GM23248 (cell line): ENCODE data around the gene NEK6. TPM values are rescaled to one million over a fixed set of nuclear protein-coding genes. Genes with fewer than 3 reads are reported as not detected.

ENCODE experiments used
- DNase-seq: peaks from one replicate; pipeline ENCODE4 v3.0.0-alpha.2; 2015
- H2AFZ ChIP-seq: fragments of 200-600 bp; sonication (generic); 2 replicates; pipeline ENCODE4 v1.6.1; 2016; ENCODE audit warnings: antibody characterized with exemption
- H3F3A ChIP-seq: fragments of 200-600 bp; sonication (generic); 2 replicates; pipeline ENCODE4 v1.6.1; 2016; ENCODE audit warnings: mild to moderate bottlenecking, antibody characterized with exemption, mixed run types; ENCODE audit not compliant: insufficient read depth
- H3K27ac ChIP-seq: fragments of 200-600 bp; sonication (generic); 2 replicates; pipeline ENCODE4 v1.5.1; 2016; ENCODE audit warnings: mild to moderate bottlenecking
- H3K27me3 ChIP-seq: fragments of 200-600 bp; sonication (generic); replicated peaks from 2 replicates; pipeline ENCODE4 v1.6.1; 2016; ENCODE audit warnings: mild to moderate bottlenecking; ENCODE audit not compliant: insufficient read depth
- H3K36me3 ChIP-seq: fragments of 200-600 bp; sonication (generic); 2 replicates; pipeline ENCODE4 v1.6.1; 2016; ENCODE audit warnings: low read depth, mild to moderate bottlenecking
- H3K4me1 ChIP-seq: fragments of 200-600 bp; sonication (generic); 2 replicates; pipeline ENCODE4 v1.6.1; 2016; ENCODE audit warnings: mild to moderate bottlenecking; ENCODE audit not compliant: insufficient read depth
- H3K4me2 ChIP-seq: fragments of 200-600 bp; sonication (generic); one replicate; pipeline ENCODE4 v1.6.1; 2016; ENCODE audit warnings: mild to moderate bottlenecking; ENCODE audit not compliant: unreplicated experiment
- H3K4me3 ChIP-seq: fragments of 200-600 bp; sonication (generic); 2 replicates; pipeline ENCODE4 v1.5.1; 2016; ENCODE audit warnings: mild to moderate bottlenecking
- H3K79me2 ChIP-seq: fragments of 200-600 bp; sonication (generic); 2 replicates; pipeline ENCODE4 v1.6.1; 2016; ENCODE audit warnings: mild to moderate bottlenecking; ENCODE audit not compliant: insufficient read depth
- H3K9ac ChIP-seq: fragments of 200-600 bp; sonication (generic); 2 replicates; pipeline ENCODE4 v1.6.1; 2016; ENCODE audit warnings: mild to moderate bottlenecking
- H3K9me2 ChIP-seq: fragments of 200-600 bp; sonication (generic); 2 replicates; pipeline ENCODE4 v1.6.1; 2016; ENCODE audit warnings: mixed run types, mild to moderate bottlenecking, moderate library complexity; ENCODE audit not compliant: insufficient read depth
- H3K9me3 ChIP-seq: fragments of 200-600 bp; sonication (generic); one replicate; pipeline ENCODE4 v1.6.1; 2017; ENCODE audit warnings: low read depth
- H4K20me1 ChIP-seq: fragments of 200-600 bp; sonication (generic); 2 replicates; pipeline ENCODE4 v1.6.0; 2016; ENCODE audit not compliant: insufficient read depth
- EZH2 ChIP-seq: fragments of 200-600 bp; sonication (generic); IDR thresholded peaks from 2 replicates; pipeline ENCODE4 v1.6.1; 2018; ENCODE audit warnings: antibody characterized with exemption, mild to moderate bottlenecking; ENCODE audit not compliant: insufficient read depth, poor library complexity, severe bottlenecking
- EZH2phosphoT487 ChIP-seq: fragments of 200-600 bp; sonication (generic); IDR thresholded peaks from 2 replicates; pipeline ENCODE4 v1.6.1; 2018; ENCODE audit warnings: antibody characterized with exemption, moderate library complexity, mild to moderate bottlenecking, low read depth; ENCODE audit not compliant: insufficient read depth
- WGBS, 2 experiments: methylation state at CpG; one replicate each; pipeline ENCODE4 v1.1.6; 2015 to 2017; ENCODE audit warnings: low lambda C conversion rate in 2 of 2, low coverage in 1 of 2; ENCODE audit errors: missing lambda C conversion rate in 2 of 2; 5-methylcytosine and 5-hydroxymethylcytosine counted together
- in situ Hi-C: fragments of 300-500 bp; cut with MboI; formaldehyde crosslinking; loops from 2 replicates; pipeline ENCODE4 v1.15.0; 2020
- polyA plus RNA-seq: library from polyadenylated mRNA; unstranded; fragments of >200 nt; fragmentation: Nextera tagmentation; extraction: Ambion mirVana; gene quantifications from 2 replicates; pipeline ENCODE4 v1.2.1, GENCODE V29; 2016
- total RNA-seq: library from RNA; depleted of rRNA; stranded (reverse); fragments of >200 nt; shearing (Covaris generic); gene quantifications from 2 replicates; pipeline ENCODE4 v1.2.3, GENCODE V29; 2014

NEK6 gene
- total and polyA plus RNA-seq, 2 experiments from 2014 or later: 43.7 to 69.6 TPM

- Histone ChIP-seq H3K4me2 (no peak overlapping the region), H3K4me3 (no peak overlapping the region), H3F3A (no peaks in the 10 kb centered on the region), H3K36me3 (peaks cover 28% of the 10 kb centered on the region; the same call in 1 of the 2 replicates), H3K4me1 (no peaks in the 10 kb centered on the region), H3K9ac (no peak overlapping the region), H4K20me1 (no peaks in the 10 kb centered on the region), H3K27me3 (no peaks in the 10 kb centered on the region), H3K9me2 (no peaks in the 10 kb centered on the region), H3K79me2 (no peaks in the 10 kb centered on the region), H2AFZ (no peak overlapping the region), H3K9me3 (no peaks in the 10 kb centered on the region), H3K27ac (no peak overlapping the region)
- in situ Hi-C loops: no loop called here
- TF ChIP-seq EZH2phosphoT487 (no peak), EZH2 (no peak)
- no peak for DNase-seq
- WGBS, 2 experiments: 84 to 86% methylated on average over 19 of the region's 19 CpGs
These were observed 71.5 kb downstream of the NEK6 start for GRCh38 chr9:124329206-124329792.

- Histone ChIP-seq H3K79me2 (no peaks in the 10 kb centered on the region), H2AFZ (no peak overlapping the region), H3K4me2 (no peak overlapping the region), H3K27ac (no peak overlapping the region), H3K9ac (no peak overlapping the region), H3K36me3 (peaks cover 31% of the 10 kb centered on the region; the same call in 1 of the 2 replicates), H3K9me2 (no peaks in the 10 kb centered on the region), H4K20me1 (no peaks in the 10 kb centered on the region), H3F3A (no peaks in the 10 kb centered on the region; the same call in 1 of the 2 replicates), H3K4me1 (no peaks in the 10 kb centered on the region), H3K9me3 (no peaks in the 10 kb centered on the region), H3K4me3 (no peak overlapping the region), H3K27me3 (no peaks in the 10 kb centered on the region)
- no peak for TF ChIP-seq EZH2phosphoT487
- no peak for TF ChIP-seq EZH2
- in situ Hi-C loops: no loop called here
- DNase-seq: no peak
- WGBS, 2 experiments: 90 to 93% methylated on average over 28 to 29 of the region's 29 CpGs
These were observed 72.4 kb downstream of the NEK6 start for GRCh38 chr9:124330011-124330697.

- Histone ChIP-seq H4K20me1 (no peaks in the 10 kb centered on the region), H3K4me2 (no peak overlapping the region), H3K36me3 (peaks cover 33% of the 10 kb centered on the region; the same call in 1 of the 2 replicates), H3K79me2 (no peaks in the 10 kb centered on the region), H3K4me1 (no peaks in the 10 kb centered on the region), H3K27ac (no peak overlapping the region), H3K9me2 (no peaks in the 10 kb centered on the region), H3F3A (no peaks in the 10 kb centered on the region; the same call in 1 of the 2 replicates), H3K27me3 (no peaks in the 10 kb centered on the region), H3K9me3 (no peaks in the 10 kb centered on the region), H2AFZ (no peak overlapping the region), H3K4me3 (no peak overlapping the region), H3K9ac (no peak overlapping the region)
- TF ChIP-seq EZH2phosphoT487 (no peak), EZH2 (no peak)
- in situ Hi-C loops: no loop called here
- DNase-seq: no peak
- WGBS, 2 experiments: 88 to 92% methylated on average over 10 of the region's 11 CpGs
These were observed 73.8 kb downstream of the NEK6 start for GRCh38 chr9:124331580-124331979.

- Histone ChIP-seq H3K4me2 (no peak overlapping the region), H2AFZ (no peak overlapping the region), H3K4me3 (no peak overlapping the region), H3K79me2 (no peaks in the 10 kb centered on the region), H3K9me2 (no peaks in the 10 kb centered on the region), H3K9me3 (no peaks in the 10 kb centered on the region), H3K9ac (no peak overlapping the region), H4K20me1 (no peaks in the 10 kb centered on the region), H3K36me3 (peaks cover 33% of the 10 kb centered on the region), H3F3A (no peaks in the 10 kb centered on the region; the same call in 1 of the 2 replicates), H3K27me3 (no peaks in the 10 kb centered on the region), H3K27ac (no peak overlapping the region), H3K4me1 (no peaks in the 10 kb centered on the region)
- no peak for TF ChIP-seq EZH2phosphoT487
- DNase-seq: no peak
- 75 to 79% methylated on average over 27 to 28 of the region's 28 CpGs for WGBS, 2 experiments
- in situ Hi-C loops: no loop called here
These were observed 74.8 kb downstream of the NEK6 start for GRCh38 chr9:124332361-124333202.
